Measurements from ENCODE around the gene FLYWCH2. TPM values are rescaled to one million over a fixed set of nuclear protein-coding genes. Genes with fewer than 3 reads are reported as not detected.
"Not testable (repeated sequence)": the region's sequence is repeated elsewhere in the genome, so short reads cannot be mapped to it uniquely, and the experiment has no call there.

FLYWCH2 gene
- total RNA-seq, 1 experiment from 2014 or later = 23.9 TPM

DNA sequence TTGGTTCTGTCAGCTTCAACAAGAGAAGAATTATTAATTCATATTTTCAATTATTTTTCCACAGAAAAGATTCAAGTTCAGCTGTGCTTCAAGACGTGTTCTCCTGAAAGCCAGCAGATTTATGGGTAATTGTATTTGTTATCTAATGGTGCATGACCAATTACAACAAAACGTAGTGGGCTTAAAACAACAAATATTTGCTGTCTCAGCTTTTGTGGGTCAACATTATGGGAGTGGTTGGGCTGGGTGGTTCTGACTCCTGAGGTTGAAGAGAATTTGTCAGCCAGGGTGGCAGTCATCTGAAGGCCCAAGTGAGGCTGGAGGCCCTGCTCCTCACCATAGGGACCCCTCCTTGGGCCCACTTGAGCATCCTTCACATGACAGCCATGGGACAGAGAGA lies 57.0 kb downstream of the FLYWCH2 start:
- Histone ChIP-seq H3K9me3 (ENCODE audit: low read depth, low read length, poor library complexity, severe bottlenecking) (no peaks in the 10 kb centered on the region), H3K4me3 (ENCODE audit: low read depth, low read length, poor library complexity, severe bottlenecking) (no peak overlapping the region), H3K27ac (ENCODE audit: low read depth, low read length, poor library complexity, severe bottlenecking) (no peak overlapping the region), H3K4me1 (ENCODE audit: insufficient read depth, low read length, poor library complexity, severe bottlenecking) (no peaks in the 10 kb centered on the region), H3K36me3 (ENCODE audit: insufficient read depth, low read length, poor library complexity, severe bottlenecking) (peaks cover 32% of the 10 kb centered on the region), H3K27me3 (replicated peaks; ENCODE audit: insufficient read depth, low read depth, low read length, poor library complexity) (no peaks in the 10 kb centered on the region)
- intact Hi-C loops (cut with micrococcal nuclease; ENCODE audit: unreplicated experiment) = no loop called here
- DNase-seq (ENCODE audit: low spot score) = no peak
- TF ChIP-seq, protein P1, sequence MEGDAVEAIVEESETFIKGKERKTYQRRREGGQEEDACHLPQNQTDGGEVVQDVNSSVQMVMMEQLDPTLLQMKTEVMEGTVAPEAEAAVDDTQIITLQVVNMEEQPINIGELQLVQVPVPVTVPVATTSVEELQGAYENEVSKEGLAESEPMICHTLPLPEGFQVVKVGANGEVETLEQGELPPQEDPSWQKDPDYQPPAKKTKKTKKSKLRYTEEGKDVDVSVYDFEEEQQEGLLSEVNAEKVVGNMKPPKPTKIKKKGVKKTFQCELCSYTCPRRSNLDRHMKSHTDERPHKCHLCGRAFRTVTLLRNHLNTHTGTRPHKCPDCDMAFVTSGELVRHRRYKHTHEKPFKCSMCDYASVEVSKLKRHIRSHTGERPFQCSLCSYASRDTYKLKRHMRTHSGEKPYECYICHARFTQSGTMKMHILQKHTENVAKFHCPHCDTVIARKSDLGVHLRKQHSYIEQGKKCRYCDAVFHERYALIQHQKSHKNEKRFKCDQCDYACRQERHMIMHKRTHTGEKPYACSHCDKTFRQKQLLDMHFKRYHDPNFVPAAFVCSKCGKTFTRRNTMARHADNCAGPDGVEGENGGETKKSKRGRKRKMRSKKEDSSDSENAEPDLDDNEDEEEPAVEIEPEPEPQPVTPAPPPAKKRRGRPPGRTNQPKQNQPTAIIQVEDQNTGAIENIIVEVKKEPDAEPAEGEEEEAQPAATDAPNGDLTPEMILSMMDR (conservative IDR thresholded peaks at IDR 0.05; ENCODE audit: low read depth, low read length) = no peak
- no peak for TF ChIP-seq EZH2 (IDR thresholded peaks at IDR 0.05; ENCODE audit: borderline replicate concordance, low read depth, low read length, poor library complexity, severe bottlenecking)
- POLR2A ChIA-PET (ENCODE audit: low non-redundant PET) = no interaction called here
- CTCF ChIA-PET = no interaction called here
- BruUV-seq (replicated peaks) = no TSS peak

DNA sequence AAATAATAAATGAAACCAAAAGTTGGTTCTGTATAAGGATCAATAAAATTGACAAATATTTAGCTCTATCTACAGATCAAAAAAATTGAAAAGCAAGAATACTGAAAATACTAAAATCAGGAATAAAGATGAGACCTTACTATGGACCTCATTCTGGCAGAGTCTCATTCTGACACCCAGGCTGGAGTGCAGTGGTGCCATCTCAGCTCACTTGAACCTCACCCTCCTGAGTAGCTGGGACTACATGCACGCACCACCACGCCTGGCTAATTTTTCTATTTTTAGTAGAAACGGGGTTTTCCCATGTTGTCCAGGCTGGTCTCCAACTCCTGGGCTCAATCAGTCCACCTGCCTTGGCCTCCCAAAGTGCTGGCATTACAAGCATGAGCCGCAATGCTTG lies 59.0 kb downstream of the FLYWCH2 start:
- Histone ChIP-seq H3K36me3 (ENCODE audit: insufficient read depth, low read length, poor library complexity, severe bottlenecking) (peaks cover 31% of the 10 kb centered on the region), H3K4me3 (ENCODE audit: low read depth, low read length, poor library complexity, severe bottlenecking) (no peak overlapping the region), H3K27me3 (replicated peaks; ENCODE audit: insufficient read depth, low read depth, low read length, poor library complexity) (no peaks in the 10 kb centered on the region), H3K27ac (ENCODE audit: low read depth, low read length, poor library complexity, severe bottlenecking) (no peak overlapping the region), H3K9me3 (ENCODE audit: low read depth, low read length, poor library complexity, severe bottlenecking) (no peaks in the 10 kb centered on the region), H3K4me1 (ENCODE audit: insufficient read depth, low read length, poor library complexity, severe bottlenecking) (no peaks in the 10 kb centered on the region)
- CTCF ChIA-PET = no interaction called here
- no peak for DNase-seq (ENCODE audit: low spot score)
- intact Hi-C loops (cut with micrococcal nuclease; ENCODE audit: unreplicated experiment) = no loop called here
- BruUV-seq (replicated peaks) = no TSS peak
- POLR2A ChIA-PET (ENCODE audit: low non-redundant PET) = no interaction called here
- TF ChIP-seq EZH2 (IDR thresholded peaks at IDR 0.05; ENCODE audit: borderline replicate concordance, low read depth, low read length, poor library complexity, severe bottlenecking) = no peak
- TF ChIP-seq, protein P1 (conservative IDR thresholded peaks at IDR 0.05; ENCODE audit: low read depth, low read length) = no peak

DNA sequence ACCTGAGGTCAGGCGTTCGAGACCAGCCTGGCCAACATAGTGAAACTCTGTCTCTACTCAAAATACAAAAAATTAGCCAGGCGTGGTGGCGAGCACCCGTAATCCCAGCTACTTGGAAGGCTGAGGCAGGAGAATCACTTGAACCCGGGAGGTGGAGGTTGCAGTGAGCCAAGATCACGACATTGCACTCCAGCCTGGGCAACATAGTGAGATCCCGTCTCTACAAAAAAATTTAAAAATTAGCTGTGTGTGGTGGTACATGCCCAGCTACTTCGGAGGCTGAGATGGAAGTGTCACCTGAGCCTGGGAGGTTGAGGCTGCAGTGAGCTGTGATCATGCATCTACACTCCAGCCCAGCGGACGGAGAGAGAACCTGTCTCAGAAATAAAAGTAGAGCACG lies 60.7 kb downstream of the FLYWCH2 start:
- CTCF ChIA-PET = not testable (repeated sequence)

DNA sequence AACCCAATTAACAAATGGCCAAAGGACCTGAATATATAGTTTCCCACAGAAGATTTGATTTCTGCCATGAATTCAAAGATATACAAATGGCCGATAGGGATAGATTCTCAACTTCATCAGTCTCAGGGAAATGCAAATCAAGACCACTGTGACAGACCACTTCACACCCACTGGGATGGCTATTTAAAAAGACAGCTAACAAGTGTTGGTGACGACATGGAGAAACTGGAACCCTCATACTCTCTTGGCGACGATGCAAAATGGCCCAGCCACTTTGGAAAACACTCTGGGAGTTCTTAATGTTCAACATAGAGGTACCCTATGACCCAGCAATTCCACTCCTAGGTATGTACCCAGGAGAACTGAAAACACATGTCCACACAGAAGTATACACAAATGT lies 63.6 kb downstream of the FLYWCH2 start:
- POLR2A ChIA-PET (ENCODE audit: low non-redundant PET) = no interaction called here
- intact Hi-C loops (cut with micrococcal nuclease; ENCODE audit: unreplicated experiment) = no loop called here
- H3K27ac ChIP-seq (ENCODE audit: low read depth, low read length, poor library complexity, severe bottlenecking) = no peak overlapping the region
- no TSS peak for BruUV-seq (replicated peaks)
- peaks cover 8% of the 10 kb centered on the region for H3K36me3 ChIP-seq (ENCODE audit: insufficient read depth, low read length, poor library complexity, severe bottlenecking)
- CTCF ChIA-PET = no interaction called here
- TF ChIP-seq, protein P1 (conservative IDR thresholded peaks at IDR 0.05; ENCODE audit: low read depth, low read length) = no peak
- no peak for TF ChIP-seq EZH2 (IDR thresholded peaks at IDR 0.05; ENCODE audit: borderline replicate concordance, low read depth, low read length, poor library complexity, severe bottlenecking)
- no peaks in the 10 kb centered on the region for H3K9me3 ChIP-seq (ENCODE audit: low read depth, low read length, poor library complexity, severe bottlenecking)
- no peaks in the 10 kb centered on the region for H3K4me1 ChIP-seq (ENCODE audit: insufficient read depth, low read length, poor library complexity, severe bottlenecking)
- no peak for DNase-seq (ENCODE audit: low spot score)
- no peaks in the 10 kb centered on the region for H3K27me3 ChIP-seq (replicated peaks; ENCODE audit: insufficient read depth, low read depth, low read length, poor library complexity)
- no peak overlapping the region for H3K4me3 ChIP-seq (ENCODE audit: low read depth, low read length, poor library complexity, severe bottlenecking)

More for the DNA sequence above, 60.7 kb downstream of the FLYWCH2 start:
- BruUV-seq (replicated peaks); H3K4me3 ChIP-seq (ENCODE audit: low read depth, low read length, poor library complexity, severe bottlenecking); POLR2A ChIA-PET (ENCODE audit: low non-redundant PET); intact Hi-C loops (cut with micrococcal nuclease; ENCODE audit: unreplicated experiment); H3K4me1 ChIP-seq (ENCODE audit: insufficient read depth, low read length, poor library complexity, severe bottlenecking); H3K27ac ChIP-seq (ENCODE audit: low read depth, low read length, poor library complexity, severe bottlenecking); H3K27me3 ChIP-seq (replicated peaks; ENCODE audit: insufficient read depth, low read depth, low read length, poor library complexity); DNase-seq (ENCODE audit: low spot score); H3K9me3 ChIP-seq (ENCODE audit: low read depth, low read length, poor library complexity, severe bottlenecking): not testable (repeated sequence)
- peaks cover 18% of the 10 kb centered on the region for H3K36me3 ChIP-seq (ENCODE audit: insufficient read depth, low read length, poor library complexity, severe bottlenecking)
